GM19193 (cell line): Measurements from ENCODE around the gene ESRRA.

Source experiments
- POLR2A ChIP-seq: IDR thresholded peaks from 4 replicates; pipeline ENCODE4 v1.6.1; 2011; ENCODE audit not compliant: insufficient read depth, insufficient read length; ENCODE audit errors: extremely low read depth

ESRRA gene

DNA sequence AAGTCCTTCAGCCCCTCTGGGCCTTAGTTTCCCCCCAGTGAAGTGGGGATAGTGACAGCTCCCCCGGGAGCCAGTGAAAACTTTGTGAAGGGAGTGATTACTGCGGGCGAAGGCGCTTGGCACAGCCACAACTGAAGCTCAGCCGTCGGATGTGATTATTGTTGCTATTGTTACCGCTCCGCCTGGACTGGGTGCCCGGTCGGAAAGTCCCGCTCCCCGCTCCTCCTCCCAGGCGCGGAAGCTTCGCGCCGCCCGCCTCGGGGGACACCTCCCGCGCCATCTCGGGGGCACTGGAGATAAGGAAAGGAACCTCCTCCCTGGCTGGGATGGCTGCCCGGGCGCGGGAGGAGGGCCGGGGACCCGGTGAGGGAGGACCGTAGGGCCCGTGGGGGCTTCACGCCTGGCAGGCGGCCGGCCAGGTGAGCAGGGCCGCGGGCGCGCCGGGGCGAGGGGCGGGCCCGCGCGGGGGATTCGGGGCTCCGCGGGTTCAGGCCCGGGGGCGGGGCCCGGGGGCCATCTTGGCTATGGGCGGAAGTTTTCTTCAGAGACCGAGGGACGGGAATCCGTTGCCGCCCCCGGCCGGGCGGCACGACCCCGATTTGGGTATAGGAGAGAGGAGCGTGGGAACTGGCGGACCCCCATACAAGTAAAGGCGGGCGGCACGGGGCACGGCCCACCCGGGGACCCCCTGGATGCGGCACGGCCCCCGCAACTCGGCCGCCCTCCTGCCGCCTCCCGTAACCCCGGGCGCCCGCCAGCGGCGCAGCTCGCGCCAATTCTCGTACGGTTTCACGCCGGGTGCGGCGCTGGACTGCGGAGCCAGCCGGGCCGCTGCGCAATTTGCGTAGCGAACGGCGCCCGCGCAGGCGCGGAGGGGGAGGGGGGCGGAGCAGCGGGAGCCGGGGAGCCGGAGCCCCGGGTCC lies 20.1 kb upstream of the ESRRA start, which contains the start of gene GPR137:
GPR137 (plus strand) TSS at position 887 of the 923 bp plus-strand sequence. CDS start 677 bp downstream, outside the sequence.
- no peak for TF ChIP-seq POLR2A

DNA sequence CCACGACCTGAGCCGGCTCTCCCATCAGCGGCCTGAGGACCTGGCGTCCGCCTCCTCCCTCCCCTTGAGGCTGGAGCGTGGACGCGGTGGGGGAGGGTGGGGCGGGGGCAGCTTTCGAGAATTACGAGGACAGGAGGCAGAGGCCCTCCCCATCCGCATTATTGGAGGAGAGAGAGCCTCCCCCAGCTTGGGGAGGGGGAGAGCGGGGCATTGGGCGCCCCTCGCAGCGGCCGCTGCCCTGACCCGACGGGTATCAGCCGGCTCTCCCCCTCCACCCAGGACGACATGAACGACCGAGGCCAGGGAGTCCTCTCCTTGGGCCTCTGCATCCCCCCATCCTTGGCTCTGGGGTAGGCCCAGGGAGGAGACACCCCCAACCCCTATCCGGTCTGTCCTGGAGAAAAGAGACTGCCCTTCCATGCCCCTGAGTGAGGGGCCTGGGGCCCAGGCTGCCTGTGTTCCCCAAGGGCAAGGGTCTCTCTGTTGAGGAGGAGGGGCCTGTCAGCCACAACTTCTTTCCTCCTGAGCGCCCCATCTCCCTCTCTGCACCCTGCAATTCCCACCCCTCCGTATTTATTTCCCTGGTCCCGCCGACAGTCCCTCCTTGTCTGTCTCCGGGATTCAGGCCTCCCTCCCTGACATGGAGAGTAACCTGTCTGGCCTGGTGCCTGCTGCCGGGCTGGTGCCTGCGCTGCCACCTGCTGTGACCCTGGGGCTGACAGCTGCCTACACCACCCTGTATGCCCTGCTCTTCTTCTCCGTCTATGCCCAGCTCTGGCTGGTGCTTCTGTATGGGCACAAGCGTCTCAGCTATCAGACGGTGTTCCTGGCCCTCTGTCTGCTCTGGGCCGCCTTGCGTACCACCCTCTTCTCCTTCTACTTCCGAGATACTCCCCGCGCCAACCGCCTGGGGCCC lies 19.2 kb upstream of the ESRRA start:
- no peak for TF ChIP-seq POLR2A

DNA sequence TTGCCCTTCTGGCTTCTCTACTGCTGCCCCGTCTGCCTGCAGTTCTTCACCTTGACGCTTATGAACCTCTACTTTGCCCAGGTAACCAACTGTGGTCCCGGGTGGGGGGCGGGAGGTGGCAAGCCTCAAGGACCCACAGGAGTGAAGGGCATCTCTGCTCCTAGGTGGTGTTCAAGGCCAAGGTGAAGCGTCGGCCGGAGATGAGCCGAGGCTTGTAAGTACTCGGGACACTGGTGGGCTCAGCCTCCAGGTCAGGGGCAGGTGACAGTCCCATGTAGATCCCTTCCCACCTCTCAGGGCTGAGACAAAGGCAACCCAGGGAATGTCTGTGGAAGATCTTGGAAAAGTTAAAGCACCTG lies 18.5 kb upstream of the ESRRA start:
- no peak for TF ChIP-seq POLR2A

DNA sequence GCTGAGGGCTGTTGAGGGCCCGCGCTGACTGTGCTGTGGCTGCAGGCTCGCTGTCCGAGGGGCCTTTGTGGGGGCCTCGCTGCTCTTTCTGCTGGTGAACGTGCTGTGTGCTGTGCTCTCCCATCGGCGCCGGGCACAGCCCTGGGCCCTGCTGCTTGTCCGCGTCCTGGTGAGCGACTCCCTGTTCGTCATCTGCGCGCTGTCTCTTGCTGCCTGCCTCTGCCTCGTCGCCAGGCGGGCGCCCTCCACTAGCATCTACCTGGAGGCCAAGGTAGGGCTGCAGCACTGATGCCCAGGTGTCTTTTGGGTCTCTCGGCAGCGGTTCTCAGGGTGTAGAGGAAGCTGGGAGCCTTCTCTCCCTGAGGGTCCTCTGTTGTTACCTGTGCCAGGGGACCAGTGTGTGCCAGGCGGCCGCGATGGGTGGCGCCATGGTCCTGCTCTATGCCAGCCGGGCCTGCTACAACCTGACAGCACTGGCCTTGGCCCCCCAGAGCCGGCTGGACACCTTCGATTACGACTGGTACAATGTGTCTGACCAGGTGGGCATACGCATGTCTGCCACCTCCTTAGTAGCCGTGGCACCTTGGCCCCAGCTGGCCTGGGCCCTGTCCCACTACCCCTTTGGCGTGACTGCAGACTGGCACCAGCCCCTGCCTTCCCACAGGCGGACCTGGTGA lies 17.5 kb upstream of the ESRRA start:
- no peak for TF ChIP-seq POLR2A

DNA sequence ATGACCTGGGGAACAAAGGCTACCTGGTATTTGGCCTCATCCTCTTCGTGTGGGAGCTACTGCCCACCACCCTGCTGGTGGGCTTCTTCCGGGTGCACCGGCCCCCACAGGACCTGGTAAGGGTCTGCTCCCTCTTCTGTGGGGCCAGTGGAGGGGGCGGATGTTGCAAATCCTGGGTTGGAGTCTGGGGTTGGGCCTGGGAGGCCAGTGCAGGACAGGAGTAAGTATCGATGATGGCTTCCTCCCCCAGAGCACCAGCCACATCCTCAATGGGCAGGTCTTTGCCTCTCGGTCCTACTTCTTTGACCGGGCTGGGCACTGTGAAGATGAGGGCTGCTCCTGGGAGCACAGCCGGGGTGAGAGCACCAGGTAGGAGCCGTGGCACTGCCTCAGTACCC lies 17.0 kb upstream of the ESRRA start:
- no peak for TF ChIP-seq POLR2A

DNA sequence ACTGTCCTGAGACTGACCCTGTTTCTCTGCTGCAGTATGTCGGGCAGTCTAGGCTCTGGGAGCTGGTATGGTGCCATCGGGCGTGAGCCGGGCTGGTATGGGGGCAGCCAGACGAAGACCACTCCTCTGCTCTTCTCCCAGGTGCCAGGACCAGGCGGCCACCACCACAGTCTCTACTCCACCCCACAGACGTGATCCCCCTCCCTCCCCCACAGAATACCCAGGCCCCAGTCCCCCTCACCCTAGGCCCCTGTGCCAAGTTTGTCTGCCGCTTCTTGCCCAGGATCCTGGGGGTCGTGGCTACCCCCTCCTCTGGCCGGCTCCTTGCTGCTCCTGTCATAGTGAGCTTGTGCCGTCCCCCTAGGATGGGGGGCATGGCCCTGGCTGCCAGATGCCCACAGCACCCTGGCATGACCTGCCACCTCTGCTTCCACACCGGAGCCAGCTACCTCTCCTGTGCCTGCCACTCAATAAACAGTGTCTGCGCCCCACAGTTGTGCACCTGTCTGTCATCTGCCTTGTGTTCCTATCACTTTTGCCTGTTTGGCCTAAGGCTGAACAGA lies 16.2 kb upstream of the ESRRA start:
- TF ChIP-seq POLR2A: no peak

DNA sequence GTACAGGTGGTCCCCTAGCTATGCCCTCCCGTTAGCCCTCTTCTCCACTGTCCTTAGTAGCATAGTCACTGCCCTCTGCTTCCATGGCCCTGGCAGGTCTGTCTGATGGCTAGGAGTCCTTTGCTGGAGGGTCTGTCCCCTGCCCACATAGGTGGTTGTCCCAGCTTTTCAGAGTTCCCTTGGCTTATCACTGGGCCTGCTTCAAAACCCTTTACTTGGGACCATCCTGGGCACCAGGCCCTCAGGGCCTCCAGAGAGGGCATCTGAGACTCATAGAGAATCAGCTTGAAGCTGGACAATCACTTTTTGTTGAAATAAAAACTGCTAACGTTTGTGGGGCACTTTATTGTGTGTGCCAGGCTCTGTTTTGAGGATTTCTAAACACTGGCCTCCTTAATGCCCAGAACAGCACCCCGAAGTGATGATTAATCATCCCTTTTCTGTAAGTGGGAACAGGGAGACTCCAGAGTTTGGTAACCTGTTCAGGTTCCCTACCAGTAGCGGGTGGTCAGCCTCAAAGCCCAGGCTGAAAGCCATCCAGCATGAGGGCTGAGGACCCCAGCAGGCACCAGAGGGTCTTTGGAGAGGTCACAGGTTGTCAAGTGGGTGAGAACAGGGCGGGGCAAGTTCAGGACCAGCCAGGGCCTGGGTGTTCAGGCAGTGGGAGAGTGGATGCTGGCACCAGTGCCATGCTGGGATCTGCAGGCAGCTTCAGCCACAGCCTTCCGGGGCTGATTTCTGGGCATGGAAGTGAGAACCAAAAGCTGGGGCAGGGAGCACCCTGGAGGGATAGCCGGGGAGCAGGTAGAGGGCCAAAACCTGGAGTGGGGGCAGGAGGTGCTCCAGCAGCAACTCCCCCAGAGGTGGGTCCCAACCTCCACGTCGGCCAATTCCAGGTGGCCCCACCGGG lies 14.7 kb upstream of the ESRRA start:
- no peak for TF ChIP-seq POLR2A

DNA sequence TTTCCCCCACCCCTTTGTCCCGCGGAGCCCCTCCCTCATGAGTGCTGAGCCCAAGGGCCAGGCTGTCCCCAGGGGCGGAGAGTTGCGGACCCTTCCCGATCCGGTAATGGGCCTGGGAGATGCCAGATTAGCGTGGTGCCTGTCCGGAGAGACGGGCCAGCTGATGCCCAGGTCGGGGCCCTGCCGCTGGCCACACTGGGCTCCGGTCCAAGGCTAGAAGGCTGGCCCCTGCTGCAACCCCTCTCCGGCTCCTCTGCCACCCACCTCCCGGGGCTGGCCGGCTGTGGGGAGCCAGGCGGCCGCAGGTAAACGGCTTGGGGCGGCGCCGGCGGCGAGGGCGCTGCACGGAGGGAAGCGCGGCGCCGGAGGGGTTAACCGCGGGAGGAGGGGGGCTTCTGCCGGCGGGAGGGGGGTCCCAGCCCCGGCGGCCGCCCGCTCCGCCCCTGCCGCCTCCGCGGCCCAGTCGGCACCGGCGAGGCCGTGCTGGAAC lies 14.0 kb upstream of the ESRRA start, which contains the start of gene KCNK4:
KCNK4 (plus strand) TSS at position 41 of the 490 bp plus-strand sequence. CDS start 1,717 bp downstream, outside the sequence.
- no peak for TF ChIP-seq POLR2A

DNA sequence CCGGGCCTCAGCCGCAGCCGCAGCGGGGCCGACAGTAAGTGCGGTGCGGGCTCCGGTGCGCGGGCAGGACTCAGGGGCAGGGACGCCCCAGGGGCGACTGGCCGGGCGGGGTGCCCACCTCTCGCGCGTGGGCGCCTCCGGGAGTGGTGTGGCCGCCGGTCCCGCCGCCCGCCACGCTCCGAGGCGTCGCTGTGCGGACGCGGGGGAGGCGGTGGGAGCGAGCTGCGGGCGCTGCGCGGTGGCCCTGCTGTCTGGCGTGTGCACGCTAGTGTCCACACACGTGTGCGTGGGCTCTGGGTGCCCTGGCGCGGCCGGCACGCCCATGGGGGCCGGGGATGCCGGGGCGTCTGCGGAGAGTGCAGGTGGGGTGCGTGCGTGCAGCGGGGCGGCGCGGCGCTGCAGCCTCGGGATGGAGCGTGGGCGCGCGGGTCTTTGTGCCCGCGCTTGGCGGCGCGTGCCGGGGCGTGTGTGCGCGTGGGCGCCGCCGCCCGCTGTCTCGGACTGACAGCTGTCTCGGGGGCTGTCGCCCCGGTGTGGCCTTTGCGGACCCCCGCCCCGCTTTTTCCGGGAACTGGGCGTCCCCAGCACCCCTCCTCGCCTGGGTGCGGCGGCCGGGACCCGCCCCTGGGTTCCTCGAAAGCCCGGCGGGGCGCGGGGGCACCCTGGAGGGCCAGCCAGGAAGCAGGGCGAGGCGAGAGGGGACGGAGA lies 13.4 kb upstream of the ESRRA start:
- TF ChIP-seq POLR2A: no peak

DNA sequence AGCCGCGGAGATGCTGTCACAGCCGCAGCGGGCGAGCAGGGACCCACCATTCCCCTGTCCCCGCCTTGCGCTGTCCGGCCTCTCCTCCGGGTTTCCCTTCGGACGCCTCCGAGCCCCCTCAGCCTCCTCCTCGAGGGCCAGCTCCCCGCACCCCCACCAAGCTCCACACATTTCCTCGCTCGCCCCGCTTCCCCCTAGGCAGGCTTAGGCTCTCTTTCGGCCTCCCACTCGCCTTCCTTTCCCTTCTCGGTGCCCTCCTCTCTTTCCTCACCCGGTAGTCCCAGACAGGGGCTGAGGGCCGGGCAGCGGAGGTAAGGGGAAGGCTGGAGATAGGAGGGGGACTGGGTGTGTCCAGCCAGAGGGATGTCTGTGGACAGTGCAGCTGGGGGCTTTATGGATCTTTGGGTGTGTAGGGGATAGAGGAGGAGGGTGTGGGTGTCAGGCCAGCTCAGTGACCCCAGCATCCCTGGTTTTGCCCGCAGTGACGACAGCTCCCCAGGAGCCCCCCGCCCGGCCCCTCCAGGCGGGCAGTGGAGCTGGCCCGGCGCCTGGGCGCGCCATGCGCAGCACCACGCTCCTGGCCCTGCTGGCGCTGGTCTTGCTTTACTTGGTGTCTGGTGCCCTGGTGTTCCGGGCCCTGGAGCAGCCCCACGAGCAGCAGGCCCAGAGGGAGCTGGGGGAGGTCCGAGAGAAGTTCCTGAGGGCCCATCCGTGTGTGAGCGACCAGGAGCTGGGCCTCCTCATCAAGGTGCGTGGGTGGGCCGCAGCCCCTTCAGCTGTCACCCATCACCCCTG lies 12.7 kb upstream of the ESRRA start:
- TF ChIP-seq POLR2A: no peak

DNA sequence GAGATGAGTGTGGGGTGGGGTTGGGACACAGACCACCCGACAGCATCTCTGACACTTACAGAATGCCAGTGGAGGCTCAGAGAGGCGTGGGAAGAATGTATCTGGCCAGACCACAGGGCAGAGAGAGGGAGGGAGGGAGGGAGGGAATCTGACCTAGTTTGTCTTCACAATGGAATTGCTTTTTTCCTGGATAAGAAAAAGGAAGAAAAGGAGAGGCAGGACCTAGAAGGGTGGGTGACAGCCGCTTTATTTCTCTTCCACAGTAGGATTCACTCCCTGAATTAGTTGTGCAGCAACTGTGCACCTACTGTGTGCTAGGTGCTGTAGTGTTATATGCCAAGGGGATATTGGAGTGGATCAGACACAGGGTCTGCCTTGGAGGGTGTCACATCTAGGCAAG lies 10.6 kb upstream of the ESRRA start:
- TF ChIP-seq POLR2A: no peak

DNA sequence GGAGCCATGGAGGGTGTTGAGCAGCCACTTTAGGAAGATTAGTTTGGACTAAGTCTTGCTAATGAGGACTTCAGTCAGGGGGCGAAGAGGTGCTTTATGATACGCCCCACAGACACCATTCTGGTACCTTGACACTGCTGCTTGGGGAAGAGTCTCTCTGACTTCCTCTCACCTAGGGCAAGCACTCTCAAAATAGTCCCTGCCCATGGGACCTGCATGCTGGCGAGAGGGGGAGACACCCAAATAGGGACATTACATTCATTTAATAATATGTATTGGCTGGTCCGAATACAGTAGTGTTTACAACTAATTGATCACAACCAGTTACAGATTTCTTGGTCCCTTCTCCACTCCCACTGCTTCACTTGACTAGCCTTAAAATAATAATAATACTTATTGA lies 9.6 kb upstream of the ESRRA start:
- no peak for TF ChIP-seq POLR2A
